ENCODE data around the gene CYP1A1. TPM values are rescaled to one million over a fixed set of nuclear protein-coding genes. Genes with fewer than 3 reads are reported as not detected.

Gene CYP1A1
- total RNA-seq, 1 donor from 2014 or later = 0.38 TPM

DNA sequence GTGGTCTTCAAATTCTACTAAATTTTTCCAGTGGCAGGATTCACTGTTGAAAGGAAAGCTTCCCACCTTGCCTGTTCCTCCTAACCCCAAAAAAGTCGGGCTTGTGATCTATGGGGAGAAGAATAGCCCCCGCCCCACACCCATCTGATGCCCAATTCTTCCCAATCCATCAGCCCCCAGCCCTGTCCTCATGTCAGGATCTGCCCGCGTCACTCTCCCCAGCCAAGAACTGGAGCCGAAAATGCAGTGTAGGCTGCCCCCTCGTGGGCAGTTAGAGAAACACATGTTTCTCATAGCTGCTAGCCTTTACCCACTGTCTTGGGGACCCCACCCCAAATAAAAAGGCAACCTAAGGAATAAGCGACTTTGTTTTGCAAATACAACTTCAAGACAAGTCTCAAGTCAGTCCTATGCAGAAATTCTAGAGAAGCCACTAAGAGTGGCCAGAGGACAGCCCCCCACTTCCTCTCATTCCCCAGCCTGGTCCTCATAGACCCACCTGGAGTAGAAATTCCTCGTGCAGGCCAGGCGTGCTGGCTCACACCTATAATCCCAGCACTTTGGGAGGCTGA is 43.5 kb upstream of the CYP1A1 start:
- no peak overlapping the region for H3K4me3 ChIP-seq
- no peak overlapping the region for H3K27ac ChIP-seq
- ATAC-seq (peak; percentile 75 to 77), DNase-seq (peak; percentile 75)
- H3K9me3 ChIP-seq = no peaks in the 10 kb centered on the region
- TF ChIP-seq, protein P1, sequence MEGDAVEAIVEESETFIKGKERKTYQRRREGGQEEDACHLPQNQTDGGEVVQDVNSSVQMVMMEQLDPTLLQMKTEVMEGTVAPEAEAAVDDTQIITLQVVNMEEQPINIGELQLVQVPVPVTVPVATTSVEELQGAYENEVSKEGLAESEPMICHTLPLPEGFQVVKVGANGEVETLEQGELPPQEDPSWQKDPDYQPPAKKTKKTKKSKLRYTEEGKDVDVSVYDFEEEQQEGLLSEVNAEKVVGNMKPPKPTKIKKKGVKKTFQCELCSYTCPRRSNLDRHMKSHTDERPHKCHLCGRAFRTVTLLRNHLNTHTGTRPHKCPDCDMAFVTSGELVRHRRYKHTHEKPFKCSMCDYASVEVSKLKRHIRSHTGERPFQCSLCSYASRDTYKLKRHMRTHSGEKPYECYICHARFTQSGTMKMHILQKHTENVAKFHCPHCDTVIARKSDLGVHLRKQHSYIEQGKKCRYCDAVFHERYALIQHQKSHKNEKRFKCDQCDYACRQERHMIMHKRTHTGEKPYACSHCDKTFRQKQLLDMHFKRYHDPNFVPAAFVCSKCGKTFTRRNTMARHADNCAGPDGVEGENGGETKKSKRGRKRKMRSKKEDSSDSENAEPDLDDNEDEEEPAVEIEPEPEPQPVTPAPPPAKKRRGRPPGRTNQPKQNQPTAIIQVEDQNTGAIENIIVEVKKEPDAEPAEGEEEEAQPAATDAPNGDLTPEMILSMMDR (IDR thresholded peaks at IDR 0.05) = peak; percentile 72
- H3K27me3 ChIP-seq (ENCODE audit: low read depth) = peaks cover 3% of the 10 kb centered on the region
- peaks cover 14% of the 10 kb centered on the region for H3K4me1 ChIP-seq
- H3K36me3 ChIP-seq = no peaks in the 10 kb centered on the region
- intact Hi-C loops (cut with DNase I) = loop anchor here (5.0 kb wide), 1 partner anchor 132 kb away; no protein-coding TSS in a partner anchor

DNA sequence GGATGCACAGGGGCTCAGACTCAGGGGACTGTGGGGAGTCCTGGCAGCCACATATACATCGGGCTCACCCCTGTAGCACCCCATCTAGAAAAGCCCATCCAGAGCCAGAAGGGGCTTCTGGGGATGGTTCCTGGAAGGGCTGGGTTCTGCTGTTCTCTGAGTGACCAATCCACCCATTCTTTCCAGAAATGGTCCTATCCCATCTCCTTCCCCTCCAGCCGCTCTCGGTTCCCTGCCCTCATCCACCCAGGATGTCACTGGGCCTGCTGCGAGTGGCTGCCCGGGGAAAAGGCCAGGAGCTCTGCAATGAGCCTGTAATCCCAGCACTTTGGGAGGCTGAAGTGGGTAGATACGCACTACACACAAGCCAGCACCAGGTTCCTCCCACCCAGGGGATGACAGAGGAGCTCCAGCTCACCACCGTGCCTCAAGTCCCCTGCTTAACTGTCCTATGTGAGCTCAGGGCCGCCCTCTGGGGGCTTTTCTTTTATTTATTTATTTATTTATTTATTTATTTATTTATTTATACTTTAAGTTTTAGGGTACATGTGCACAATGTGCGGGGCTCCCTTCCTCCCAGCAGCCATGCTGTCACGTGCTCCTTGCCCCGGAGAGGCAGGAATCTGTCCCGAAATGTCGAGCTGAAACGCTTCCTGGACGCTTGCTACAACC is 42.9 kb upstream of the CYP1A1 start:
- peaks cover 3% of the 10 kb centered on the region for H3K27me3 ChIP-seq (ENCODE audit: low read depth)
- no peak overlapping the region for H3K4me3 ChIP-seq
- H3K4me1 ChIP-seq = peaks cover 16% of the 10 kb centered on the region
- intact Hi-C loops (cut with DNase I) = loop anchor here (5.0 kb wide), 1 partner anchor 131 kb away; no protein-coding TSS in a partner anchor
- H3K36me3 ChIP-seq = no peaks in the 10 kb centered on the region
- ATAC-seq (no peak), DNase-seq (no peak)
- TF ChIP-seq, protein P1 (IDR thresholded peaks at IDR 0.05) = no peak
- H3K27ac ChIP-seq = no peak overlapping the region
- H3K9me3 ChIP-seq = no peaks in the 10 kb centered on the region

DNA sequence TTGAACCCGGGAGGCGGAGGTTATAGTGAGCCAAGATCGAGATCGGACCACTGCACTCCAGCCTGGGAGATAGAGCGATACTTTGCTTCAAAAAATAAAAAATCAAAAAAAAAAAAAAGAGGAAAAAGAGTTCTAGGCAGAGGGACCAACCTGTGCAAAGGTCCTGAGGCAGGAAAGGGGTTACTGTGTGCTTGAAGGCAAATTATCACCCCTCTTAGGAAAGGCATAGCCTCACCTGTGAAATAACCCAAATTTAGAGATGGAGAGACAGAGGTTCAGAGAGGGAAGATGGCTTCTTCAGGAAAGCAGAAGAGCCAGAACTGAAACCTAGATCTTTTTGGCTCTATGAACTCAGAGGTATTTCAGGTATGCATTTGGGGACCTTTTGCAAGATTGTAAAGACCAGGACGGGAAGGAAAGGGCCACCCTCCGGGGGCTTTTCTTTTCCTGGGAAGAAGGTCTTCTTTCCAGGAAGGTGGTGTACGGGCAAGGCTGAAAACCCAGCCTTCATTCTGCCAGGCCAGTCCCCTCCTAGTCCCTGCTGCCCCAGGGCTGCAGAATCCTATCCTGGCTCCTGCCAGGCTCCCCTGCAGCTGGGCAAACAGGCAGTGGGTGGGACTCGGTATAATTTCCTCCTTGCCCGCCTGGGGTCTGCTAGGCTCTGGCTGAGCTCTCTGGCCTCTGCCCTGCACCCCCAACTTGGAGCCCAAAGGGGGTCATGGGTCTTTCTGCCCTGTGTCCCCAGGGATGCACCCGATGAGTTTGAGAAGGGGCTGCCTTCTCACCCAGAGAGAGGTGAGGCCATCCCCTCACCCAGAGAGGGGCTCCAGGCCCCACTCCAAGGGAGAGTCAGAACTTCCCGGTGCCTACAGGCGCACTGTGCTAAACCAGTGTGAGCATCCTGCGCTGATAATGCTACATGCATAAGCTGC is 42.1 kb upstream of the CYP1A1 start:
- Histone ChIP-seq H3K27me3 (ENCODE audit: low read depth) (peaks cover 3% of the 10 kb centered on the region), H3K36me3 (no peaks in the 10 kb centered on the region), H3K4me1 (peaks cover 21% of the 10 kb centered on the region), H3K4me3 (no peak overlapping the region), H3K9me3 (no peaks in the 10 kb centered on the region), H3K27ac (no peak overlapping the region)
- ATAC-seq (no peak), DNase-seq (no peak)
- intact Hi-C loops (cut with DNase I) = loop anchor here (5.0 kb wide), 1 partner anchor 130 kb away; no protein-coding TSS in a partner anchor
- TF ChIP-seq, protein P1 (IDR thresholded peaks at IDR 0.05) = no peak

DNA sequence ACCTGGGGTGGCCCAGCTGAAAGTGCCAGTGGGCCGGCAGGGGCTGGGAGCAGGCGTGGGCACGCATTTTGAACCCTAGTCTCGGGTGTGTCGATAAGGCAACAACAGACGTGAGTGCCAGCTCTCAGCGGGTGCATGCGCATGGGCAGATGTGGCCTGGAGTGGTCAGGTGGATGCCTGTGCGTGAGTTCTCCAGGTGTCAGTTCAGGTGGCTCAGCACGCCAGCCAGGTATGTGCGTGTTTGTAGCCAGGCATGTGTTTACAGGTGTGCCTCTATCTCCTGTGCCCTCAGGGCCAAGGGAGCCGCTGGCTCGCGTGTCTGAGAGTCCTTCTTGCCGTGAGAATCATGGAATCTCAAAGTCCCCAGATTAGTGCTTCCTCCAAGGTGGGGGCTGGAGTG is 38.1 kb upstream of the CYP1A1 start:
- TF ChIP-seq, protein P1 (IDR thresholded peaks at IDR 0.05) = no peak
- no peaks in the 10 kb centered on the region for H3K9me3 ChIP-seq
- ATAC-seq (peak; percentile 63 to 76), DNase-seq (peak; percentile 65)
- no peaks in the 10 kb centered on the region for H3K27me3 ChIP-seq (ENCODE audit: low read depth)
- intact Hi-C loops (cut with DNase I) = no loop called here
- peak overlapping the region; percentile 67 for H3K27ac ChIP-seq
- H3K4me3 ChIP-seq = no peak overlapping the region
- peaks cover 11% of the 10 kb centered on the region for H3K4me1 ChIP-seq
- no peaks in the 10 kb centered on the region for H3K36me3 ChIP-seq

DNA sequence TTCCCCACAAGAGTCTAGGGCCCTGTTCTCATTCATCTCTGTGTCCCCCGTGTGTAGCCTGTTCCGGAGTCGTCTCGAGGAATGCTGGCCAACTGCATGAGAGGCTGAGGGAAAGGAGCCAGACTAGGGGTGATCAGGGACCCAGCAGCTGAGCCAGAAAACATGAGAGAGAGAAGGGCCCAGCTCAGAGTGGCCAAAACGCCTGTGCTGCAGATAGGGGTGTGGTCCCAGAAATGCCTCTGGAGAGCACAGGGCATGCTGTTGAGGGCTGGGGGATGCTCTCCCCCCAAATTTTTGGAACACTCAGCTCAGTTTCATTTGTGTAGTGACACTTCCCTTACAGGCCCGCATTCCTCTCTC is 37.4 kb upstream of the CYP1A1 start:
- TF ChIP-seq, protein P1 (IDR thresholded peaks at IDR 0.05) = no peak
- intact Hi-C loops (cut with DNase I) = no loop called here
- no peaks in the 10 kb centered on the region for H3K9me3 ChIP-seq
- peak overlapping the region; percentile 67 for H3K27ac ChIP-seq
- H3K4me1 ChIP-seq = peaks cover 9% of the 10 kb centered on the region
- no peak overlapping the region for H3K4me3 ChIP-seq
- no peaks in the 10 kb centered on the region for H3K27me3 ChIP-seq (ENCODE audit: low read depth)
- peak in 1 of 2 donors; percentile 32 for ATAC-seq
- DNase-seq = no peak
- no peaks in the 10 kb centered on the region for H3K36me3 ChIP-seq
